Keratinocyte (primary cell): Measurements from ENCODE around the gene UBA52.
"Not testable (repeated sequence)": the region's sequence is repeated elsewhere in the genome, so short reads cannot be mapped to it uniquely, and the experiment has no call there.

Experiments used
- EZH2 ChIP-seq: IDR thresholded peaks from one replicate; pipeline ENCODE4 v1.6.1; 2012; ENCODE audit warnings: inconsistent platforms, mild to moderate bottlenecking, low read length, moderate library complexity
- TF ChIP-seq, protein P1 (sequence below), 3 experiments: IDR thresholded peaks in 1 of 3; conservative IDR thresholded peaks in 1 of 3; optimal IDR thresholded peaks in 1 of 3; 2 replicates in 2 of 3; 3 replicates in 1 of 3; pipeline versions ENCODE3 to v1.5.1; 2011; ENCODE audit warnings: low read length in 3 of 3, mild to moderate bottlenecking in 3 of 3, moderate library complexity in 2 of 3, control low read depth in 1 of 3, inconsistent platforms in 1 of 3; ENCODE audit not compliant: insufficient read depth in 2 of 3; ENCODE audit errors: extremely low read depth in 1 of 3

- not testable (repeated sequence) for TF ChIP-seq EZH2
- TF ChIP-seq, protein P1, sequence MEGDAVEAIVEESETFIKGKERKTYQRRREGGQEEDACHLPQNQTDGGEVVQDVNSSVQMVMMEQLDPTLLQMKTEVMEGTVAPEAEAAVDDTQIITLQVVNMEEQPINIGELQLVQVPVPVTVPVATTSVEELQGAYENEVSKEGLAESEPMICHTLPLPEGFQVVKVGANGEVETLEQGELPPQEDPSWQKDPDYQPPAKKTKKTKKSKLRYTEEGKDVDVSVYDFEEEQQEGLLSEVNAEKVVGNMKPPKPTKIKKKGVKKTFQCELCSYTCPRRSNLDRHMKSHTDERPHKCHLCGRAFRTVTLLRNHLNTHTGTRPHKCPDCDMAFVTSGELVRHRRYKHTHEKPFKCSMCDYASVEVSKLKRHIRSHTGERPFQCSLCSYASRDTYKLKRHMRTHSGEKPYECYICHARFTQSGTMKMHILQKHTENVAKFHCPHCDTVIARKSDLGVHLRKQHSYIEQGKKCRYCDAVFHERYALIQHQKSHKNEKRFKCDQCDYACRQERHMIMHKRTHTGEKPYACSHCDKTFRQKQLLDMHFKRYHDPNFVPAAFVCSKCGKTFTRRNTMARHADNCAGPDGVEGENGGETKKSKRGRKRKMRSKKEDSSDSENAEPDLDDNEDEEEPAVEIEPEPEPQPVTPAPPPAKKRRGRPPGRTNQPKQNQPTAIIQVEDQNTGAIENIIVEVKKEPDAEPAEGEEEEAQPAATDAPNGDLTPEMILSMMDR (optimal IDR thresholded peaks at IDR 0.05 in 1 of 3, IDR thresholded peaks at IDR 0.05 in 1 of 3, conservative IDR thresholded peaks at IDR 0.05 in 1 of 3; ENCODE audit: extremely low read depth in 1 of 3, insufficient read depth in 2 of 3, low read length in 3 of 3), result not testable (repeated sequence)
Observed at GRCh38 chr19:18522862-18523440, 48.7 kb upstream of the UBA52 start.
